Endothelial cell of umbilical vein (primary cell): ENCODE data around the gene ATF3. TPM values are rescaled to one million over a fixed set of nuclear protein-coding genes. Genes with fewer than 3 reads are reported as not detected.

Source experiments
- BruUV-seq: library from RNA; stranded (reverse); fragments of 400-500 nt; replicated peaks from 2 replicates; lab custom pipeline; 2021; lab: Mats Ljungman, UMichigan
- CTCF ChIA-PET: fragments of 300-600, 350-600 bp; sonication (Branson Sonifier 250); formaldehyde crosslinking; loops from one replicate; lab custom pipeline; 2021; ENCODE audit warnings: antibody characterized with exemption, inconsistent platforms; lab: Charles Lee
- POLR2A ChIA-PET: fragments of 300-600, 350-600 bp; sonication (Branson Sonifier 250); formaldehyde crosslinking; loops from one replicate; lab custom pipeline; 2021; ENCODE audit warnings: antibody characterized with exemption, inconsistent platforms; lab: Charles Lee
- DNase-seq: peaks from one replicate; pipeline ENCODE4 v3.0.0-alpha.2; 2011; ENCODE audit warnings: low read depth, low spot score
- FAIRE-seq: peaks from 2 replicates; lab custom pipeline; 2011; peaks lifted over from hg19 to GRCh38; lab: Jason Lieb, UNC
- H2AFZ ChIP-seq: 2 replicates; pipeline ENCODE4 v1.6.0; 2012; ENCODE audit warnings: low read depth, low read length, control low read depth, inconsistent platforms
- H3K27ac ChIP-seq: 2 replicates; pipeline ENCODE4 v1.5.1; 2011; ENCODE audit warnings: low read depth, mild to moderate bottlenecking, control low read depth, low read length, moderate library complexity; ENCODE audit not compliant: insufficient read depth
- H3K27me3 ChIP-seq, 2 experiments: 2 replicates each; pipeline versions ENCODE4 v1.6.0 to v1.6.1; 2011; ENCODE audit warnings: low read length in 2 of 2, mixed read lengths in 1 of 2; ENCODE audit not compliant: control insufficient read depth in 2 of 2, insufficient read depth in 2 of 2
- H3K36me3 ChIP-seq, 2 experiments: 2 replicates in 1 of 2; 3 replicates in 1 of 2; pipeline ENCODE4 v1.5.1; 2011; ENCODE audit warnings: low read length in 2 of 2, mild to moderate bottlenecking in 1 of 2, moderate library complexity in 1 of 2; ENCODE audit not compliant: control insufficient read depth in 2 of 2, insufficient read depth in 2 of 2; ENCODE audit errors: extremely low read depth in 1 of 2
- H3K4me1 ChIP-seq: 3 replicates; pipeline ENCODE4 v1.5.1; 2011; ENCODE audit warnings: mild to moderate bottlenecking, low read length; ENCODE audit not compliant: control insufficient read depth, insufficient read depth; ENCODE audit errors: extremely low read depth
- H3K4me2 ChIP-seq: 2 replicates; pipeline ENCODE4 v1.6.1; 2011; ENCODE audit warnings: low read length, control low read depth, mixed read lengths; ENCODE audit not compliant: insufficient read depth
- H3K4me3 ChIP-seq, 3 experiments: fragments of 200-600 bp in 1 of 3; sonication (generic), shearing (Covaris generic) in 1 of 3; replicated peaks in 1 of 3; 2 replicates each; pipeline ENCODE4 v1.5.1; 2011 to 2016; ENCODE audit warnings: control low read depth in 3 of 3, low read length in 3 of 3, mild to moderate bottlenecking in 2 of 3, inconsistent platforms in 1 of 3, low read depth in 1 of 3, moderate library complexity in 1 of 3; ENCODE audit not compliant: insufficient read depth in 1 of 3
- H3K79me2 ChIP-seq: 2 replicates; pipeline ENCODE4 v1.6.0; 2012; ENCODE audit warnings: low read length, inconsistent platforms; ENCODE audit not compliant: control insufficient read depth, insufficient read depth
- H3K9ac ChIP-seq: replicated peaks from 2 replicates; pipeline ENCODE3; 2011; ENCODE audit warnings: low read length, control low read depth; ENCODE audit not compliant: insufficient read depth; ENCODE audit errors: extremely low read depth
- H3K9me1 ChIP-seq: replicated peaks from 3 replicates; pipeline ENCODE4 v1.6.0; 2011; ENCODE audit warnings: mild to moderate bottlenecking, low read length; ENCODE audit not compliant: control insufficient read depth, insufficient read depth; ENCODE audit errors: extremely low read depth
- H3K9me3 ChIP-seq: replicated peaks from 2 replicates; pipeline ENCODE4 v1.5.1; 2012; ENCODE audit warnings: low read length, inconsistent platforms; ENCODE audit not compliant: control insufficient read depth, insufficient read depth
- H4K20me1 ChIP-seq: replicated peaks from 2 replicates; pipeline ENCODE3; 2011; ENCODE audit warnings: mild to moderate bottlenecking, low read length; ENCODE audit not compliant: control insufficient read depth, insufficient read depth; ENCODE audit errors: extremely low read depth
- FOS ChIP-seq: IDR thresholded peaks from 2 replicates; pipeline ENCODE4 v1.6.1; 2011; ENCODE audit warnings: mild to moderate bottlenecking, low read length, moderate library complexity, borderline replicate concordance; ENCODE audit not compliant: insufficient read depth
- dilution Hi-C: fragments of 300-500 bp; cut with MboI; formaldehyde crosslinking; loops from one replicate; pipeline ENCODE4 v1.15.0; 2019; ENCODE audit warnings: low sequenced_read_pairs; ENCODE audit not compliant: extremely low pct_ligation_motif_present
- intact Hi-C: fragments of 100-400 bp; cut with micrococcal nuclease; formaldehyde crosslinking; loops from one replicate; pipeline ENCODE4 v1.10.0; 2022
- polyA plus RNA-seq, 4 experiments: library from polyadenylated mRNA; depleted of rRNA in 3 of 4; stranded (reverse) in 3 of 4; unstranded in 1 of 4; fragments of >200 nt; gene quantifications; 2 replicates each; pipeline versions ENCODE4 v1.2.1 to v1.2.3, GENCODE V29; 2011 to 2012; ENCODE audit warnings: missing spikeins in 1 of 4
- total RNA-seq: library from RNA; stranded (reverse); gene quantifications from 2 replicates; pipeline ENCODE4 v1.2.3, GENCODE V29; 2021
- TF ChIP-seq, protein P1 (sequence below), 2 donors: IDR thresholded peaks; 1 replicate in 1 of 2; 2 replicates in 1 of 2; pipeline ENCODE4 v1.5.1; 2011; ENCODE audit warnings: low read length in 2 of 2, mild to moderate bottlenecking in 2 of 2, moderate library complexity in 2 of 2, control low read depth in 1 of 2, inconsistent platforms in 1 of 2, low read depth in 1 of 2; ENCODE audit not compliant: insufficient read depth in 1 of 2; ENCODE audit errors: extremely low read depth in 1 of 2

The ATF3 gene
- total and polyA plus RNA-seq, 2 donors (not counting 3 experiments of a cell fraction or from before 2014, with no cell fraction given), result 6.1 to 17.1 TPM

GRCh38 chr1:212613440-212614335 is 5.1 kb downstream of the ATF3 start:
- H3K4me3 ChIP-seq, result no peak overlapping the region
- no peak overlapping the region for H3K27ac ChIP-seq
- no peak overlapping the region for H3K9ac ChIP-seq
- TF ChIP-seq, protein P1, sequence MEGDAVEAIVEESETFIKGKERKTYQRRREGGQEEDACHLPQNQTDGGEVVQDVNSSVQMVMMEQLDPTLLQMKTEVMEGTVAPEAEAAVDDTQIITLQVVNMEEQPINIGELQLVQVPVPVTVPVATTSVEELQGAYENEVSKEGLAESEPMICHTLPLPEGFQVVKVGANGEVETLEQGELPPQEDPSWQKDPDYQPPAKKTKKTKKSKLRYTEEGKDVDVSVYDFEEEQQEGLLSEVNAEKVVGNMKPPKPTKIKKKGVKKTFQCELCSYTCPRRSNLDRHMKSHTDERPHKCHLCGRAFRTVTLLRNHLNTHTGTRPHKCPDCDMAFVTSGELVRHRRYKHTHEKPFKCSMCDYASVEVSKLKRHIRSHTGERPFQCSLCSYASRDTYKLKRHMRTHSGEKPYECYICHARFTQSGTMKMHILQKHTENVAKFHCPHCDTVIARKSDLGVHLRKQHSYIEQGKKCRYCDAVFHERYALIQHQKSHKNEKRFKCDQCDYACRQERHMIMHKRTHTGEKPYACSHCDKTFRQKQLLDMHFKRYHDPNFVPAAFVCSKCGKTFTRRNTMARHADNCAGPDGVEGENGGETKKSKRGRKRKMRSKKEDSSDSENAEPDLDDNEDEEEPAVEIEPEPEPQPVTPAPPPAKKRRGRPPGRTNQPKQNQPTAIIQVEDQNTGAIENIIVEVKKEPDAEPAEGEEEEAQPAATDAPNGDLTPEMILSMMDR (IDR thresholded peaks at IDR 0.05; ENCODE audit: extremely low read depth in 1 of 2, insufficient read depth in 1 of 2, low read depth in 1 of 2, low read length in 2 of 2), result no peak
- no peak for TF ChIP-seq FOS
- no peaks in the 10 kb centered on the region for H3K9me1 ChIP-seq
- H3K9me3 ChIP-seq, result no peaks in the 10 kb centered on the region
- BruUV-seq, result no TSS peak
- DNase-seq (no peak), FAIRE-seq (no peak)
- H4K20me1 ChIP-seq, result no peaks in the 10 kb centered on the region
- H3K79me2 ChIP-seq, result no peaks in the 10 kb centered on the region
- H3K27me3 ChIP-seq, result no peaks in the 10 kb centered on the region
- ChIA-PET CTCF (interaction anchor here (0.6 to 8.0 kb wide), 5 partner anchors 21 to 133 kb away, joined by 3 to 71 read pairs (median 4); no protein-coding TSS in a partner anchor), POLR2A (interaction anchor here (0.9 kb wide), 1 partner anchor 161 kb away, joined by 6 read pairs; no protein-coding TSS in a partner anchor)
- no peak overlapping the region for H2AFZ ChIP-seq
- H3K4me1 ChIP-seq, result peaks cover 9% of the 10 kb centered on the region
- H3K36me3 ChIP-seq, result no peaks in the 10 kb centered on the region
- intact Hi-C loops (no loop called here), dilution Hi-C loops (no loop called here)
- H3K4me2 ChIP-seq, result no peak overlapping the region
